SK-N-SH (cell line): Measurements from ENCODE around the gene CHFR. TPM values are rescaled to one million over a fixed set of nuclear protein-coding genes. Genes with fewer than 3 reads are reported as not detected.

ENCODE experiments used
- CTCF ChIA-PET: fragments of 300-600, 350-600 bp; formaldehyde crosslinking; extraction: SDS; loops from one replicate; lab custom pipeline; 2021; lab: Yijun Ruan, JAX
- POLR2A ChIA-PET: fragments of 350-600 bp; sonication (Branson Sonifier 250); formaldehyde crosslinking; extraction: SDS; loops from one replicate; lab custom pipeline; 2020; ENCODE audit warnings: antibody characterized with exemption, inconsistent platforms; lab: Yijun Ruan, JAX
- DNase-seq: peaks from one replicate; pipeline ENCODE4 v3.0.0; 2012
- H2AFZ ChIP-seq: fragments of 200-600 bp; sonication (generic); 2 replicates; pipeline ENCODE4 v1.8.1; 2016; ENCODE audit warnings: antibody characterized with exemption, mild to moderate bottlenecking, low read depth
- H3F3A ChIP-seq: fragments of 200-600 bp; sonication (generic); replicated peaks from 2 replicates; pipeline ENCODE3; 2016; ENCODE audit warnings: antibody characterized with exemption, mild to moderate bottlenecking; ENCODE audit not compliant: insufficient read depth
- H3K27ac ChIP-seq, 2 experiments: fragments of 200-500 bp in 1 of 2; fragments of 200-600 bp in 1 of 2; sonication (Bioruptor generic) in 1 of 2; sonication (generic), shearing (Covaris generic) in 1 of 2; 2 replicates each; pipeline versions ENCODE4 v1.5.1 to v1.6.1; 2014 to 2016; ENCODE audit warnings: low read depth in 2 of 2, inconsistent platforms in 1 of 2, low read length in 1 of 2, mild to moderate bottlenecking in 1 of 2, mixed read lengths in 1 of 2
- H3K27me3 ChIP-seq: fragments of 200-600 bp; sonication (generic), shearing (Covaris generic); 2 replicates; pipeline ENCODE4 v1.6.1; 2016; ENCODE audit warnings: mixed run types; ENCODE audit not compliant: insufficient read depth
- H3K36me3 ChIP-seq, 2 experiments: fragments of 200-500 bp in 1 of 2; fragments of 200-600 bp in 1 of 2; sonication (Bioruptor generic) in 1 of 2; sonication (generic) in 1 of 2; replicated peaks in 1 of 2; 2 replicates each; pipeline versions ENCODE3 to v1.5.1; 2014 to 2016; ENCODE audit warnings: low read length in 1 of 2, mild to moderate bottlenecking in 1 of 2; ENCODE audit not compliant: insufficient read depth in 2 of 2, control insufficient read depth in 1 of 2
- H3K4me1 ChIP-seq, 2 experiments: fragments of 200-500 bp in 1 of 2; fragments of 200-600 bp in 1 of 2; sonication (Bioruptor generic) in 1 of 2; sonication (generic), shearing (Covaris generic) in 1 of 2; 2 replicates each; pipeline versions ENCODE4 v1.5.1 to v1.6.1; 2014 to 2016; ENCODE audit warnings: low read depth in 1 of 2, low read length in 1 of 2, mixed run types in 1 of 2; ENCODE audit not compliant: insufficient read depth in 2 of 2, control insufficient read depth in 1 of 2
- H3K4me2 ChIP-seq: fragments of 200-600 bp; sonication (generic), shearing (Covaris generic); 2 replicates; pipeline ENCODE4 v1.6.1; 2017; ENCODE audit warnings: mixed run types
- H3K4me3 ChIP-seq, 2 experiments: fragments of 200-500 bp in 1 of 2; fragments of 200-600 bp in 1 of 2; sonication (Bioruptor generic) in 1 of 2; sonication (generic), shearing (Covaris generic) in 1 of 2; 2 replicates each; pipeline versions ENCODE4 v1.5.1 to v1.8.1; 2014 to 2016; ENCODE audit warnings: low read depth in 2 of 2, inconsistent platforms in 1 of 2, low read length in 1 of 2, mild to moderate bottlenecking in 1 of 2, mixed read lengths in 1 of 2, moderate library complexity in 1 of 2
- H3K79me2 ChIP-seq: fragments of 200-600 bp; sonication (generic); 2 replicates; pipeline ENCODE4 v1.8.1; 2017; ENCODE audit warnings: mild to moderate bottlenecking; ENCODE audit not compliant: insufficient read depth
- H3K9ac ChIP-seq: fragments of 200-600 bp; sonication (generic); 2 replicates; pipeline ENCODE4 v1.6.1; 2017; ENCODE audit warnings: mixed run types
- H3K9me2 ChIP-seq: fragments of 200-600 bp; sonication (generic); 2 replicates; pipeline ENCODE4 v1.6.1; 2017; ENCODE audit warnings: mixed run types
- H3K9me3 ChIP-seq: fragments of 200-600 bp; sonication (generic); 2 replicates; pipeline ENCODE4 v1.6.1; 2017; ENCODE audit warnings: mixed run types, mild to moderate bottlenecking, moderate library complexity
- H4K20me1 ChIP-seq: fragments of 200-600 bp; sonication (generic); 2 replicates; pipeline ENCODE4 v1.6.1; 2017; ENCODE audit warnings: mild to moderate bottlenecking, mixed run types; ENCODE audit not compliant: insufficient read depth
- CHD2 ChIP-seq: fragments of 150-350 bp; IDR thresholded peaks from 2 replicates; pipeline ENCODE4 v1.6.1; 2018; ENCODE audit warnings: low read length; ENCODE audit not compliant: partially characterized antibody
- ELF1 ChIP-seq: IDR thresholded peaks from 2 replicates; pipeline ENCODE4 v1.4.0; 2012
- EP300 ChIP-seq, 2 experiments: IDR thresholded peaks; 2 replicates each; pipeline versions ENCODE4 v1.4.0 to v1.6.1; 2012; ENCODE audit warnings: borderline replicate concordance in 1 of 2, low read depth in 1 of 2, low read length in 1 of 2
- EZH2phosphoT487 ChIP-seq: fragments of 200-600 bp; sonication (generic); IDR thresholded peaks from 2 replicates; pipeline ENCODE4 v1.6.1; 2017; ENCODE audit warnings: low read depth, mixed run types, mild to moderate bottlenecking, antibody characterized with exemption, moderate library complexity, borderline replicate concordance
- FOXM1 ChIP-seq: IDR thresholded peaks from 2 replicates; pipeline ENCODE4 v1.4.0; 2012; ENCODE audit warnings: low read depth, mild to moderate bottlenecking
- GATA2 ChIP-seq: sonication (generic); formaldehyde crosslinking; IDR thresholded peaks from 2 replicates; pipeline ENCODE4 v1.5.0; 2020; ENCODE audit warnings: mild to moderate bottlenecking, missing genetic modification reagents
- MEF2A ChIP-seq: IDR thresholded peaks from 2 replicates; pipeline ENCODE4 v1.4.0; 2012; ENCODE audit warnings: low read depth, borderline replicate concordance
- MXI1 ChIP-seq: IDR thresholded peaks from 2 replicates; pipeline ENCODE4 v1.6.1; 2012; ENCODE audit warnings: mild to moderate bottlenecking, low read depth, low read length, improper control_type of control experiment
- NFIC ChIP-seq: IDR thresholded peaks from 2 replicates; pipeline ENCODE4 v1.4.0; 2012; ENCODE audit warnings: borderline replicate concordance
- RAD21 ChIP-seq: IDR thresholded peaks from 2 replicates; pipeline ENCODE4 v1.6.1; 2012; ENCODE audit warnings: mild to moderate bottlenecking, low read length
- RCOR1 ChIP-seq: fragments of 150-350 bp; IDR thresholded peaks from 2 replicates; pipeline ENCODE4 v1.6.1; 2017; ENCODE audit warnings: antibody characterized with exemption, low read length
- RXRA ChIP-seq: IDR thresholded peaks from 2 replicates; pipeline ENCODE4 v1.4.0; 2012; ENCODE audit warnings: low read depth, mild to moderate bottlenecking, borderline replicate concordance
- SIN3A ChIP-seq: IDR thresholded peaks from 2 replicates; pipeline ENCODE4 v1.6.1; 2012; ENCODE audit warnings: low read depth, mild to moderate bottlenecking, low read length, moderate library complexity, borderline replicate concordance
- TCF12 ChIP-seq: IDR thresholded peaks from 2 replicates; pipeline ENCODE4 v1.4.0; 2012
- TEAD4 ChIP-seq: IDR thresholded peaks from 2 replicates; pipeline ENCODE4 v1.4.0; 2012; ENCODE audit warnings: mild to moderate bottlenecking, borderline replicate concordance; ENCODE audit not compliant: insufficient read depth
- WGBS: methylation state at CpG from one replicate; pipeline ENCODE4 v1.1.6; 2017; ENCODE audit warnings: low lambda C conversion rate; 5-methylcytosine and 5-hydroxymethylcytosine counted together
- polyA plus RNA-seq, 3 experiments: library from polyadenylated mRNA; depleted of rRNA; stranded (reverse); fragments of >200 nt; gene quantifications; 2 replicates each; pipeline ENCODE4 v1.2.3, GENCODE V29; 2012
- TF ChIP-seq, protein P1 (sequence below): IDR thresholded peaks from 2 replicates; pipeline ENCODE4 v1.4.0; 2012; ENCODE audit warnings: low read depth, borderline replicate concordance
- TF ChIP-seq, protein P2 (sequence below): IDR thresholded peaks from 2 replicates; pipeline ENCODE4; 2012

The CHFR gene
- polyA plus RNA-seq, 1 of the 3 experiments (the other 2 are of a cell fraction), result 31.6 TPM

DNA sequence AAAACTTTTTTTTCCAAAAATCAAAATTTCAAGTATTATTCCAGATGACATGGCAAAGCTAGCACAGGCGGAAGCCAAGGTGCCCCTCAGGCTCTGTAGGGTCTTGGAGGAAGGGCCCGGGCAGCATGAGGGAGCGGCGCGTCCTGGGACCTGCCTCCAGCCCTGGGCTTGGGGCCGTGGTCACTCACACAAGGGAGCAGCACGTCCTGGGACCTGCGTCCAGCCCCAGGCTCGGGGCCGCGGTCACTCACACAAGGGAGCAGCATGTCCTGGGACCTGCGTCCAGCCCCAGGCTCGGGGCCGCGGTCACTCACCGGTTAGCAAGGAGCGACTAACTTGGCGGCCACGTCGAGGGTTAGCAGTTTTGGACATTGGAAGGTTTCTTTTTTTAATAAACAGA is 46.9 kb downstream of the CHFR start:
- Histone ChIP-seq H3K9me2 (no peaks in the 10 kb centered on the region), H3K9ac (no peak overlapping the region), H3K4me3 (no peak overlapping the region), H4K20me1 (no peaks in the 10 kb centered on the region), H3K4me1 (no peaks in the 10 kb centered on the region), H3F3A (no peaks in the 10 kb centered on the region), H3K4me2 (no peak overlapping the region), H2AFZ (no peak overlapping the region), H3K27ac (no peak overlapping the region), H3K27me3 (no peaks in the 10 kb centered on the region), H3K79me2 (no peaks in the 10 kb centered on the region), H3K9me3 (no peaks in the 10 kb centered on the region), H3K36me3 (peaks cover 27 to 40% of the 10 kb centered on the region in 2 experiments)
- ChIA-PET CTCF (no interaction called here), POLR2A (no interaction called here)
- TF ChIP-seq, protein P1, sequence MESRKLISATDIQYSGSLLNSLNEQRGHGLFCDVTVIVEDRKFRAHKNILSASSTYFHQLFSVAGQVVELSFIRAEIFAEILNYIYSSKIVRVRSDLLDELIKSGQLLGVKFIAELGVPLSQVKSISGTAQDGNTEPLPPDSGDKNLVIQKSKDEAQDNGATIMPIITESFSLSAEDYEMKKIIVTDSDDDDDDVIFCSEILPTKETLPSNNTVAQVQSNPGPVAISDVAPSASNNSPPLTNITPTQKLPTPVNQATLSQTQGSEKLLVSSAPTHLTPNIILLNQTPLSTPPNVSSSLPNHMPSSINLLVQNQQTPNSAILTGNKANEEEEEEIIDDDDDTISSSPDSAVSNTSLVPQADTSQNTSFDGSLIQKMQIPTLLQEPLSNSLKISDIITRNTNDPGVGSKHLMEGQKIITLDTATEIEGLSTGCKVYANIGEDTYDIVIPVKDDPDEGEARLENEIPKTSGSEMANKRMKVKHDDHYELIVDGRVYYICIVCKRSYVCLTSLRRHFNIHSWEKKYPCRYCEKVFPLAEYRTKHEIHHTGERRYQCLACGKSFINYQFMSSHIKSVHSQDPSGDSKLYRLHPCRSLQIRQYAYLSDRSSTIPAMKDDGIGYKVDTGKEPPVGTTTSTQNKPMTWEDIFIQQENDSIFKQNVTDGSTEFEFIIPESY, result no peak
- TF ChIP-seq RXRA, result no peak
- TF ChIP-seq SIN3A, result no peak
- TF ChIP-seq ELF1, result no peak
- TF ChIP-seq EZH2phosphoT487, result no peak
- no peak for TF ChIP-seq EP300 (IDR thresholded peaks at IDR 0.05; ENCODE audit: borderline replicate concordance in 1 of 2, low read depth in 1 of 2, low read length in 1 of 2)
- no peak for TF ChIP-seq CHD2
- no peak for TF ChIP-seq RAD21
- TF ChIP-seq NFIC, result no peak
- TF ChIP-seq TCF12, result no peak
- no peak for TF ChIP-seq MXI1
- TF ChIP-seq RCOR1, result no peak
- TF ChIP-seq TEAD4, result no peak
- no peak for TF ChIP-seq FOXM1
- no peak for TF ChIP-seq GATA2 (CRISPR knock-in tag)
- TF ChIP-seq, protein P2, sequence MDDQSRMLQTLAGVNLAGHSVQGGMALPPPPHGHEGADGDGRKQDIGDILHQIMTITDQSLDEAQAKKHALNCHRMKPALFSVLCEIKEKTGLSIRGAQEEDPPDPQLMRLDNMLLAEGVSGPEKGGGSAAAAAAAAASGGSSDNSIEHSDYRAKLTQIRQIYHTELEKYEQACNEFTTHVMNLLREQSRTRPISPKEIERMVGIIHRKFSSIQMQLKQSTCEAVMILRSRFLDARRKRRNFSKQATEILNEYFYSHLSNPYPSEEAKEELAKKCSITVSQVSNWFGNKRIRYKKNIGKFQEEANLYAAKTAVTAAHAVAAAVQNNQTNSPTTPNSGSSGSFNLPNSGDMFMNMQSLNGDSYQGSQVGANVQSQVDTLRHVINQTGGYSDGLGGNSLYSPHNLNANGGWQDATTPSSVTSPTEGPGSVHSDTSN, result no peak
- WGBS, result 88% methylated on average over 17 of the region's 20 CpGs
- no peak for DNase-seq

DNA sequence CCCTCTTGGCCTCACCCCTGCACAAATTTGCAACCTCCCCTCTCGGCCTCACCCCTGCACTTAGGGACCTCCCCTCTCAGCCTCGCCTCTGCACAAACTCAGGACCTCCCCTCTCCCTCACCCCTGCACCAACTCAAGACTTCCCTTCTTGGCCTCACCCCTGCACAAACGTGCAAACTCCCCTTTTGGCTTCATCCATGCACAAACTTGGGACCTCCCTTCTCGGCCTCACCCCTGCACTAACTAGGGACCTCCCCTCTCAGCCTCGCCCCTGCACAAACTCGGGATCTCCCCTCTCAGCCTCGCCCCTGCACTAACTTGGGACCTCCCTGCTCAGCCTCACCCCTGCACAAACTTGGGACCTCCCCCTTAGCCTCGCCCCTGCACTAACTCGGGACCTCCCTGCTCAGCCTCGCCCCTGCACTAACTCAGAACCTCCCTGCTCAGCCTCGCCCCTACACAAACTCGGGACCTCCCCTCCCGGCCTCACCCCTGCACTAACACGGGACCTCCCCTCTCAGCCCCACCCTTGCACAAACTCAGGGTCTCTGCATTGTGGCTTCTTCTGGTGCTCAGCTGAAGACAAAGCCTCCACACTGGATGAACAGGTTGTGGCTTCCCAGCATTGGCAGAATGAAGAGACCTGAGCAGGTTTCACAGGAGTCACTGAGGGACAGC is 47.7 kb downstream of the CHFR start:
- Histone ChIP-seq H3F3A (no peaks in the 10 kb centered on the region), H3K36me3 (peaks cover 27 to 40% of the 10 kb centered on the region in 2 experiments), H2AFZ (no peak overlapping the region), H3K9me2 (no peaks in the 10 kb centered on the region), H3K27me3 (no peaks in the 10 kb centered on the region), H3K9ac (no peak overlapping the region), H3K9me3 (no peaks in the 10 kb centered on the region), H3K4me3 (no peak overlapping the region), H3K27ac (no peak overlapping the region), H3K79me2 (no peaks in the 10 kb centered on the region), H4K20me1 (no peaks in the 10 kb centered on the region), H3K4me2 (no peak overlapping the region), H3K4me1 (no peaks in the 10 kb centered on the region)
- DNase-seq, result no peak
- TF ChIP-seq MEF2A, result no peak
- POLR2A ChIA-PET, result no interaction called here
- CTCF ChIA-PET, result no interaction called here
- WGBS, result 75% methylated on average over 14 of the region's 14 CpGs
